MM.1S (cell line): ENCODE results near the gene FATE1.

Experiments used
- CTCF ChIP-seq: fragments of 300-600 bp; sonication (generic); IDR thresholded peaks from 2 replicates; pipeline ENCODE4 v1.5.1; 2016; ENCODE audit warnings: antibody characterized with exemption, low read length, mixed read lengths
- EZH2 ChIP-seq: fragments of 300-600 bp; sonication (generic); optimal IDR thresholded peaks from 2 replicates; pipeline ENCODE3; 2017; ENCODE audit warnings: low read depth, mild to moderate bottlenecking, antibody characterized with exemption, low read length, mixed read lengths

GRCh38 chrX:151753313-151754046 lies 37.6 kb downstream of the FATE1 start:
- TF ChIP-seq CTCF (peak; percentile 48), EZH2 (no peak)
